Stimulated activated CD4-positive, alpha-beta T cell treated with anti-CD3 and anti-CD28 coated beads, TNF-alpha, amount 100 ng/mL, for 48 hours (primary cell): Measurements from ENCODE around the gene RNASE8.

Source experiments
- DNase-seq, 3 donors: peaks; one replicate each; pipeline ENCODE4 v3.0.0-alpha.2; 2020; ENCODE audit warnings: low read depth in 3 of 3

Gene RNASE8

GRCh38 chr14:21072781-21073339 is 15.2 kb downstream of the RNASE8 start:
- DNase-seq = no peak

DNA sequence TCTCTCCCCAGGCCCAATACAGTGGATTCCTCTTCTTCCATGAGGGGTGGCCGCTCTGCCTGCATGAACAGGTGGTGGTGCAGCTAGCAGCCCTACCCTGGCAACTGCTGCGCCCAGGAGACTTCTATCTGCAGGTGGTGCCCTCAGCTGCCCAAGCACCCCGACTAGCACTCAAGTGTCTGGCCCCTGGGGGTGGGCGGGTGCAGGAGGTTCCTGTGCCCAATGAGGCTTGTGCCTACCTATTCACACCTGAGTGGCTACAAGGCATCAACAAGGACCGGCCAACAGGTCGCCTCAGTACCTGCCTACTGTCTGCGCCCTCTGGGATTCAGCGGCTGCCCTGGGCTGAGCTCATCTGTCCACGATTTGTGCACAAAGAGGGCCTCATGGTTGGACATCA is 16.3 kb downstream of the RNASE8 start:
- DNase-seq = no peak

DNA sequence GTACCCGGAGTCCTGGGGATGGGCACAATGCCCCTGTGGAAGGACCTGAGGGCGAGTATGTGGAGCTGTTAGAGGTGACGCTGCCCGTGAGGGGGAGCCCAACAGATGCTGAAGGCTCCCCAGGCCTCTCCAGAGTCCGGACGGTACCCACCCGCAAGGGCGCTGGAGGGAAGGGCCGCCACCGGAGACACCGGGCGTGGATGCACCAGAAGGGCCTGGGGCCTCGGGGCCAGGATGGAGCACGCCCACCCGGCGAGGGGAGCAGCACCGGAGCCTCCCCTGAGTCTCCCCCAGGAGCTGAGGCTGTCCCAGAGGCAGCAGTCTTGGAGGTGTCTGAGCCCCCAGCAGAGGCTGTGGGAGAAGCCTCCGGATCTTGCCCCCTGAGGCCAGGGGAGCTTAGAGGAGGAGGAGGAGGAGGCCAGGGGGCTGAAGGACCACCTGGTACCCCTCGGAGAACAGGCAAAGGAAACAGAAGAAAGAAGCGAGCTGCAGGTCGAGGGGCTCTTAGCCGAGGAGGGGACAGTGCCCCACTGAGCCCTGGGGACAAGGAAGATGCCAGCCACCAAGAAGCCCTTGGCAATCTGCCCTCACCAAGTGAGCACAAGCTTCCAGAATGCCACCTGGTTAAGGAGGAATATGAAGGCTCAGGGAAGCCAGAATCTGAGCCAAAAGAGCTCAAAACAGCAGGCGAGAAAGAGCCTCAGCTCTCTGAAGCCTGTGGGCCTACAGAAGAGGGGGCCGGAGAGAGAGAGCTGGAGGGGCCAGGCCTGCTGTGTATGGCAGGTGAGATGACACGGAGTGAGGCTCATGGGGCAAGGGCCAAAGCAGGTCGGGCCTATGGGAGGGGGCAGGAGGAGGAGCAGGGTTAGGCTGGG is 17.0 kb downstream of the RNASE8 start:
- no peak for DNase-seq

GRCh38 chr14:21075719-21076437 is 18.3 kb downstream of the RNASE8 start:
- no peak for DNase-seq

DNA sequence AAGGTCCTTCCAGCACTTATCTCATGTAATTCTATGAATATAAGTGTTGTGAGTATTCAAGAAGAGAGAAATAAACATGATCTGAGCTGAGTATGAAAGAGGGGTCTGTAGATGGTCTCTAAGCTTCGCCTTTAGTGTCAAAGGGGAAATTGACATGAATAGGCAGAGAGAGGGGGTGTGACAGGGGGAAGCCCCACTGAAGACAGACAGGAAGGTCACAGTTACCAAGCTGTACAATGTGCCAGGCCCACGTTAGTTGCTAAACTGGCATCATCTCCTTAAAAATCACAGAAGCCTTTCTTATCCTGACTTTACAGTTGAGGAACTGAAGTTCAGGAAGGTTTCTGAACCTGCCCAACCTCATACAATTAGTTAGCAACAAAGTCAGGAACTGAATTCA is 20.1 kb downstream of the RNASE8 start:
- DNase-seq = no peak

- DNase-seq = no peak
Measured at GRCh38 chr14:21078287-21078686, 20.7 kb downstream of the RNASE8 start.

DNA sequence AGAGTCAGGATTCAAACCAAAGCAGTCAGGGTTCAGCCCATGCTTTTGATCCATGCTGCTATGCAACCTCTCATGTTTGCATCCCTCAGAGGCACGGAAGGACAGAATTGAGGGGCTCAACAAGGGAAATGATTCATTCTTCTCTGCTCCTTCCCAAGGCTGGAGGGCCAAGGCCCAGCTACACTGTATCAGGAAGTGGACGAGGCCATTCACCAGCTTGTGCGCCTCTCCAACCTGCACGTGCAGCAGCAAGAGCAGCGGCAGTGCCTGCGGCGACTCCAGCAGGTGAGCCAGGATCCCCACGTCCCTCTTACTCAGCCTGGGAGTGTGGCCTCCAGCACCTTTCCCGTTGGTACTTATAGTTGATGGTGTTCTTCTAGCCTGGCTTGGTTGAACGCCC is 21.1 kb downstream of the RNASE8 start:
- DNase-seq = no peak

DNA sequence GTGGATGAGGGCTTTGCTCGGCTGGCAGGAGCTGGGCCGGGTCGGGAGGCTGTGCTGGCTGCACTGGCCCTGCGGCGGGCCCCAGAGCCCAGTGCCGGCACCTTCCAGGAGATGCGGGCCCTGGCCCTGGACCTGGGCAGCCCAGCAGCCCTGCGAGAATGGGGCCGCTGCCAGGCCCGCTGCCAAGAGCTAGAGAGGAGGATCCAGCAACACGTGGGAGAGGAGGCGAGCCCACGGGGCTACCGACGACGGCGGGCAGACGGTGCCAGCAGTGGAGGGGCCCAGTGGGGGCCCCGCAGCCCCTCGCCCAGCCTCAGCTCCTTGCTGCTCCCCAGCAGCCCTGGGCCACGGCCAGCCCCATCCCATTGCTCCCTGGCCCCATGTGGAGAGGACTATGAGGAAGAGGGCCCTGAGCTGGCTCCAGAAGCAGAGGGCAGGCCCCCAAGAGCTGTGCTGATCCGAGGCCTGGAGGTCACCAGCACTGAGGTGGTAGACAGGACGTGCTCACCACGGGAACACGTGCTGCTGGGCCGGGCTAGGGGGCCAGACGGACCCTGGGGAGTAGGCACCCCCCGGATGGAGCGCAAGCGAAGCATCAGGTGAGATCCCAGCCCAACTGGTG is 24.0 kb downstream of the RNASE8 start:
- DNase-seq = no peak

DNA sequence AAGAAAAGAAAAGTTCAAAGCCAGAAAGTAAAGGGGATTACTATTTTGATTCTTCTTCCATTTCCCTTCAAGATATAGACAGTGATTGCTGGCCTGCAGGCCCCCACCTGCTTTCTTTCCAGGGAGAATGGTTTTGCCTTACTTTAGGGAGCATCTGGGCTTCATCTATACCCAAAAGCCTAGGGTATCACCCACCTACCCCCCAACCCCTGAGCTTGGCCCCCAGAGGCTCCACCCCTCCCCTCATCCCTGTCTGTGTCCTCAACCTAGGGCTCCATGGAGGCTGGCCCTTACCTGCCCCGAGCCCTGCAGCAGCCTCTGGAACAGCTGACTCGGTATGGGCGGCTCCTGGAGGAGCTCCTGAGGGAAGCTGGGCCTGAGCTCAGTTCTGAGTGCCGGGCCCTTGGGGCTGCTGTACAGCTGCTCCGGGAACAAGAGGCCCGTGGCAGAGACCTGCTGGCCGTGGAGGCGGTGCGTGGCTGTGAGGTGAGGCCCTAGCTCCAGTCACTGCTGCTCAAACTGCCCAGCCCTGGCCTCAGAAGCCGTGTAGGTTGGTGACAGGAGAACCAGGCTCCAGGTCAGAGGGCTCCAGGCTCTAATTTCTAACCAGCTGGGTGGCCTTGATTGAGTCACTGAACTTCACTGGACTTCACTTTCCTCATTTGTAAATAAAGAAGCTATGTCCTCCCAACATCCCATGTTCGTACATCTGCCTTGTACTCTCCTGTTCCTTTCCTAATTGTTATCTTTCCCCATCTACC is 26.1 kb downstream of the RNASE8 start:
- DNase-seq = no peak

DNA sequence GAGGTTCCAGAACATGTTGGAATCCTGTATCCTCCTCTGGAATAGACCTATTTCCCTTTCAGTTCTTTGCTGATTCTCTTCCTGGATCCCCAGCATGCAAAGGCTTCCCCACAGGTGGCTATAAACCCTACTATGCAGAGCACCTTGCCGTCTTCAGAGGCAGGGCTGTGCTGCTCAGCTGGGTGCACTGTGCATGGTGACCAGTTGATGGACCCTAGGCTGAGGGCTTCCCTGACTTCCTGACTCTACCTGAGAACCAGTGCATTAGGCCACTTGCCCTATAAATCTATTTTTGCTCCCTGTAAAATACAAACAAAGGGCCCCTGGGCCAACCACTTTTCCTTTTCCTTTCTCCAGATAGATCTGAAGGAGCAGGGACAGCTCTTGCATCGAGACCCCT is 26.8 kb downstream of the RNASE8 start:
- no peak for DNase-seq

GRCh38 chr14:21084998-21085853 is 27.6 kb downstream of the RNASE8 start:
- DNase-seq = no peak

- DNase-seq = no peak
Measured at GRCh38 chr14:21086908-21087293, 29.3 kb downstream of the RNASE8 start.

GRCh38 chr14:21087294-21088091 is 29.9 kb downstream of the RNASE8 start:
- DNase-seq = no peak

DNA sequence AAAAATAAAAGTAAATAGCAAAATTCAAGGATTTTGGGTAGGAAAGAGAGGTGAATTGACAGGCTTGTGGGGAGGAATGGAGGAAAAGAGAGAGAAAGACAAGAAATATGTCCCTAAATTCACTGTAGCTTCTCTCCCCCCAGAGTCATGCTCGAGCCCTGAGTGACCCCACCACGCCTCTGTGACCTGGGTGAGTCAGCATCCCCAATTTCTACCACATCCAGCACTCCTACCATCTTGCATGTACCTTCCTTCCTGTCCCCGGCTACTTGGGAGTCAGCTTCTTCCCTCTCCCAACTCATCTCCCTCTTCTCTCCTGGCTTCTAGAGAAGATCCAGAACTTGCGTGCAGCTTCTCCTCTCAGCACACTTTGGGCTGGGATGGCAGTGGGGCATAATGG is 31.1 kb downstream of the RNASE8 start:
- no peak for DNase-seq

DNA sequence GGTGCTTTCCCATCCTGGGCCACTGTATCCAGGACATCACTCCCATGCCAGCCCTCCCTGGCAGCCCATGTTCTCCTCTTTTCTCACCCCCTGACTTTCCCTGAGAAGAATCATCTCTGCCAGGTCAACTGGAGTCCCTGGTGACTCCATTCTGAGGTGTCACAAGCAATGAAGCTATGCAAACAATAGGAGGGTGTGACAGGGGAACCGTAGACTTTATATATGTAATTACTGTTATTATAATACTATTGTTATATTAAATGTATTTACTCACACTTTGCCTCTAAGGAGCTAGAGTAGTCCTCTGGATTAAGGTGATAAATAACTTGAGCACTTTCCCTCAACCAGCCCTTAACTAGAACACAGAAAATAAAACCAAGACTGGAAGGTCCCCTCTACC is 31.6 kb downstream of the RNASE8 start:
- no peak for DNase-seq

DNA sequence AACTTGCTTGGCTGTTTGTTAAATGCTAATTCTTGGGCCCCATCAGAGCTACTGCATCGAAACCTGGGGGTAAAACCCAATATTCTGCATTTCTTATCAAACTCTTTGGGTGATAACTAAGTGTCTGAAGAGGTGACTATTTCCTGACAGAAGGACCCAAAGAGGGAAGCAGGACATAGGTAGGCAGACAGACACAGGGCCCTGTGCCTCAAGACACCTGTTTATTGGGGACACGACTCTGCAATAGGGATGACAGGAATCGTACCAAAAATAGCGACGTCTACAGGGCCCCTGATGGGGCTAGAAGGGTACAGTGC is 32.2 kb downstream of the RNASE8 start:
- no peak for DNase-seq

DNA sequence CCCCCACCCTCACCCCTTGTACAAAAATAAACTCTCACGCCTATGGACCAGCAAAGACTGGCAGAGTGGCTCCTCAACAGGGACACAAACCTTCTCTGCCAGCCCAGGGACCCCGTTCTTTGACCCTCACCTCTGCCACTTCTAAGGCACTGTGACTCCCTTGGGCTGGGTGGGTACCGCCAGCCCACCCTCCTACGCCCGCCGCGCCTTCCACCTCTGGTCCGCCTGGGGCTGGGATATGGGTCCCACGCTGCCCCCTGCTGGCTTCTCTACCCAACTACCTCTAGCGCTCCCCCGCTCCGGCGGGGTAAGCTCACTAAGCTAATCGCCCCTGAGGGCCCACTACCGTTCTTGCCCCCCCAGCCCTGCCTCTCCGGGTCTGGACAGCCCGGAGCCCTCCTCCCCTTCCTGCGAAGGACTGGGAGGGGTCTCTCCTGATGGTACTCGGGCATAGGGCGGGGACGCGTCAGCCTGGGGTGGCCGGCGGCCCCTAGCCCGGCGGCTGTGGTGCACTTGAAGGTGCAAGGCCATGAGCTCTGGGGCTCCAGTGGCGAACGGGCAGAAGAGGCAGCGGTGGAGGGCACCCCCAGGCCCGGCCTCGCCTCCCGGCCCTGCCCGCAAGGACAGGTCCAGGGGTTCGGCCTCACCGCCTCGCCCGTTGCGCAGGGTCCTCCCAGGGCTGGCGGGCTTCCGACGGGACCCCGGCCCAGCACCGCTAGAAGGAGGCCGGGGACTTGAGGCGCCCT is 32.7 kb downstream of the RNASE8 start:
- DNase-seq = no peak

DNA sequence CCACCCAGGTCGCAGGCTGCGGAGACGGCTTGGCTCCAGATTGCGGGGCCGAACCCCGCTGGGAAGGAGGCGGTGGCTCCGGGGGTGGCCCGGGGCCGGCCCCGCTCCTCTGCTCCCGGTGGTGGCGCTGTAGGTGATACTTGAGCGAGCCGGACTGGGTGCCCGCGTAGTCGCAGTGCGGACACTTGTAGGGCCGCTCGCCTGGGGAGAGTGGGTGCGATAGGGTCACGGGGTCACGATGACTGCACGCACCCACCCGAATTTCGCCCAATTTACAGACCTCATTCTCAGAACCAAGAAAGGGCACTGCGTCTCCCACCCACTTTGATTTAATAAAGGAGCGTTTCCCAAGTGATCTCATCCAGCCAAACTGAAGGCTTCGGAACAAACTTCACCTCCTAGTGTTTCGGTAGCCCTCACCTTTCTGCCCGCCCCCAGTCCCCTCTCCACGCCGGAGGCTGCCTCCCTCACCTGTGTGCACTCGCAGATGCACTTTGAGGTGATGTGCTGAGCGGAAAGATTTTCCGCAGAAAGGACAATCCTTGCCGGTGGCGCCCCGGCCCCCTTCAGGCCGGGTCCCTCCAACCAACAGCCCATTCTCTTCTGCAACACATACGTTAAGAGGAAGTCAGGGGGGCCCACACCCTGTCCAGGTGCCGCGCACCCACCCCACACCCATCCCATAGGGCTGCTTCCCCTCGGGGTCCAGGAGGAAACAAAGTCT is 33.5 kb downstream of the RNASE8 start:
- no peak for DNase-seq

GRCh38 chr14:21091821-21092272 is 34.2 kb downstream of the RNASE8 start:
- DNase-seq = no peak
